Trophoblast cell (in vitro differentiated cells and primary cell): Measurements from ENCODE around the gene PCDHB5.
"Not testable (repeated sequence)": the region's sequence is repeated elsewhere in the genome, so short reads cannot be mapped to it uniquely, and the experiment has no call there.

Source experiments
- DNase-seq, 2 donors: peaks; one replicate each; pipeline ENCODE4 v3.0.0-alpha.2; 2016
- H2AFZ ChIP-seq: 2 replicates; pipeline ENCODE4 v1.6.1; 2013; ENCODE audit warnings: low read length, moderate library complexity, mild to moderate bottlenecking; ENCODE audit not compliant: insufficient read depth, poor library complexity
- H2AK5ac ChIP-seq: 2 replicates; pipeline ENCODE4 v1.6.1; 2013; ENCODE audit warnings: mild to moderate bottlenecking, low read length
- H2BK120ac ChIP-seq: 2 replicates; pipeline ENCODE4 v1.6.1; 2013; ENCODE audit warnings: low read length, mild to moderate bottlenecking, moderate library complexity; ENCODE audit not compliant: insufficient read depth, poor library complexity
- H2BK12ac ChIP-seq: 2 replicates; pipeline ENCODE4 v1.6.1; 2013; ENCODE audit warnings: mild to moderate bottlenecking, low read length, moderate library complexity
- H2BK5ac ChIP-seq: 2 replicates; pipeline ENCODE4 v1.6.1; 2013; ENCODE audit warnings: low read length, low read depth, moderate library complexity, mild to moderate bottlenecking; ENCODE audit not compliant: poor library complexity
- H3K14ac ChIP-seq: 2 replicates; pipeline ENCODE4 v1.6.1; 2013; ENCODE audit warnings: mild to moderate bottlenecking, low read length
- H3K18ac ChIP-seq: 2 replicates; pipeline ENCODE4 v1.6.1; 2013; ENCODE audit warnings: mild to moderate bottlenecking, low read length
- H3K23ac ChIP-seq: 2 replicates; pipeline ENCODE4 v1.6.1; 2013; ENCODE audit warnings: low read length
- H3K27ac ChIP-seq: 2 replicates; pipeline ENCODE4 v1.5.1; 2013; ENCODE audit warnings: low read depth, mild to moderate bottlenecking, inconsistent platforms, low read length, moderate library complexity
- H3K27me3 ChIP-seq: 2 replicates; pipeline ENCODE4 v1.6.1; 2013; ENCODE audit warnings: inconsistent platforms, mild to moderate bottlenecking, low read length, moderate library complexity; ENCODE audit not compliant: insufficient read depth
- H3K36me3 ChIP-seq, 2 experiments: 1 replicate in 1 of 2; 2 replicates in 1 of 2; pipeline ENCODE4 v1.6.1; 2013; ENCODE audit warnings: low read length in 2 of 2, mild to moderate bottlenecking in 2 of 2, moderate library complexity in 1 of 2; ENCODE audit not compliant: insufficient read depth in 2 of 2, control insufficient read depth in 1 of 2
- H3K4ac ChIP-seq: 2 replicates; pipeline ENCODE4 v1.6.1; 2013; ENCODE audit warnings: low read depth, mild to moderate bottlenecking, low read length, moderate library complexity
- H3K4me1 ChIP-seq, 2 experiments: 1 replicate in 1 of 2; 2 replicates in 1 of 2; pipeline ENCODE4 v1.6.1; 2013; ENCODE audit warnings: low read length in 2 of 2, mild to moderate bottlenecking in 2 of 2, moderate library complexity in 1 of 2; ENCODE audit not compliant: insufficient read depth in 2 of 2, control insufficient read depth in 1 of 2
- H3K4me2 ChIP-seq: 2 replicates; pipeline ENCODE4 v1.6.1; 2013; ENCODE audit warnings: inconsistent platforms, mild to moderate bottlenecking, low read length, moderate library complexity
- H3K4me3 ChIP-seq: 2 replicates; pipeline ENCODE4 v1.5.1; 2013; ENCODE audit warnings: mild to moderate bottlenecking, low read depth, low read length, inconsistent platforms
- H3K79me1 ChIP-seq: one replicate; pipeline ENCODE4 v1.6.1; 2013; ENCODE audit warnings: low read length
- H3K79me2 ChIP-seq: 2 replicates; pipeline ENCODE4 v1.6.1; 2013; ENCODE audit warnings: low read length, mild to moderate bottlenecking; ENCODE audit not compliant: control insufficient read depth, insufficient read depth, poor library complexity
- H3K9ac ChIP-seq: 2 replicates; pipeline ENCODE4 v1.6.1; 2013; ENCODE audit warnings: mild to moderate bottlenecking, low read length
- H3K9me3 ChIP-seq: 2 replicates; pipeline ENCODE4 v1.6.1; 2013; ENCODE audit warnings: low read depth, mild to moderate bottlenecking, control low read depth, inconsistent platforms, low read length; ENCODE audit not compliant: insufficient read depth
- H4K12ac ChIP-seq: 2 replicates; pipeline ENCODE4 v1.6.1; 2013; ENCODE audit warnings: low read depth, mild to moderate bottlenecking, low read length, moderate library complexity
- H4K8ac ChIP-seq: 2 replicates; pipeline ENCODE4 v1.6.1; 2013; ENCODE audit warnings: low read depth, mild to moderate bottlenecking, low read length, moderate library complexity
- H4K91ac ChIP-seq: one replicate; pipeline ENCODE4 v1.6.1; 2013; ENCODE audit warnings: low read depth, mild to moderate bottlenecking, low read length, moderate library complexity
- WGBS: extraction: QIAGEN DNeasy Blood & Tissue Kit; methylation state at CpG from one replicate; pipeline ENCODE4 v1.1.7; 2013; ENCODE audit warnings: missing lambda C conversion rate; ENCODE audit not compliant: insufficient read length, insufficient coverage; ENCODE audit errors: extremely low coverage; 5-methylcytosine and 5-hydroxymethylcytosine counted together

PCDHB5 gene

GRCh38 chr5:141151632-141152031, 16.6 kb downstream of the PCDHB5 start:
- not testable (repeated sequence) for H3K9me3 ChIP-seq, H3K27me3 ChIP-seq, H3K27ac ChIP-seq, H3K4ac ChIP-seq, H3K79me1 ChIP-seq, H2AK5ac ChIP-seq, DNase-seq, H2BK120ac ChIP-seq, H3K9ac ChIP-seq, H3K18ac ChIP-seq, H3K23ac ChIP-seq, H3K4me2 ChIP-seq, H2BK5ac ChIP-seq, H2AFZ ChIP-seq, H3K14ac ChIP-seq, H3K79me2 ChIP-seq, H4K91ac ChIP-seq, H3K36me3 ChIP-seq, H4K8ac ChIP-seq, H4K12ac ChIP-seq, H2BK12ac ChIP-seq, H3K4me3 ChIP-seq, H3K4me1 ChIP-seq
- no CpG with 5 or more reads among the region's 41 CpGs for WGBS

- H3K4me1 ChIP-seq, H3K4me3 ChIP-seq, H4K8ac ChIP-seq, H4K12ac ChIP-seq, H3K27me3 ChIP-seq, H3K9me3 ChIP-seq, H3K9ac ChIP-seq, H3K18ac ChIP-seq, H2BK12ac ChIP-seq, H3K79me2 ChIP-seq, H3K4ac ChIP-seq, H3K27ac ChIP-seq, H2AK5ac ChIP-seq, H3K36me3 ChIP-seq, H3K4me2 ChIP-seq, H2AFZ ChIP-seq, H3K79me1 ChIP-seq, H3K23ac ChIP-seq, DNase-seq, H2BK120ac ChIP-seq, H3K14ac ChIP-seq, H2BK5ac ChIP-seq, H4K91ac ChIP-seq: not testable (repeated sequence)
- WGBS: no CpG with 5 or more reads among the region's 36 CpGs
Measured at GRCh38 chr5:141152096-141152495, 17.1 kb downstream of the PCDHB5 start.

- no peak overlapping the region for H2BK120ac ChIP-seq
- no peak overlapping the region for H4K8ac ChIP-seq
- H3K9me3 ChIP-seq: peaks cover 2% of the 10 kb centered on the region
- no peak overlapping the region for H3K18ac ChIP-seq
- no peak overlapping the region for H3K23ac ChIP-seq
- H3K4me1 ChIP-seq: no peaks in the 10 kb centered on the region
- no peak overlapping the region for H2AK5ac ChIP-seq
- H3K79me1 ChIP-seq: no peaks in the 10 kb centered on the region
- DNase-seq: no peak
- no peak overlapping the region for H4K91ac ChIP-seq
- no peak overlapping the region for H3K14ac ChIP-seq
- no peak overlapping the region for H3K4me3 ChIP-seq
- no peak overlapping the region for H3K27ac ChIP-seq
- H4K12ac ChIP-seq: no peak overlapping the region
- WGBS: no CpG with 5 or more reads among the region's 21 CpGs
- H3K4me2 ChIP-seq: no peak overlapping the region
- no peaks in the 10 kb centered on the region for H3K79me2 ChIP-seq
- H2AFZ ChIP-seq: no peak overlapping the region
- no peaks in the 10 kb centered on the region for H3K27me3 ChIP-seq
- no peak overlapping the region for H2BK5ac ChIP-seq
- no peak overlapping the region for H3K4ac ChIP-seq
- H3K36me3 ChIP-seq: no peaks in the 10 kb centered on the region
- H2BK12ac ChIP-seq: no peak overlapping the region
- H3K9ac ChIP-seq: no peak overlapping the region
Measured at GRCh38 chr5:141155540-141156374, 20.8 kb downstream of the PCDHB5 start.

- H2AK5ac ChIP-seq, H4K91ac ChIP-seq, H3K14ac ChIP-seq: not testable (repeated sequence)
Measured at GRCh38 chr5:141157356-141157755, 22.4 kb downstream of the PCDHB5 start.

More at GRCh38 chr5:141157356-141157755, 22.4 kb downstream of the PCDHB5 start:
- H3K4me2 ChIP-seq, H3K4me1 ChIP-seq, DNase-seq, H3K79me2 ChIP-seq, H3K9ac ChIP-seq, H3K79me1 ChIP-seq, H4K12ac ChIP-seq, H3K4me3 ChIP-seq, H2BK120ac ChIP-seq, H3K27me3 ChIP-seq, H3K9me3 ChIP-seq, H2AFZ ChIP-seq, H3K27ac ChIP-seq, H4K8ac ChIP-seq, H2BK5ac ChIP-seq, H3K18ac ChIP-seq, H3K23ac ChIP-seq, H3K36me3 ChIP-seq, H2BK12ac ChIP-seq, H3K4ac ChIP-seq: not testable (repeated sequence)
- no CpG with 5 or more reads among the region's 38 CpGs for WGBS
